Small intestine (tissue), 7 donors: Measurements from ENCODE around the gene SLK. TPM values are rescaled to one million over a fixed set of nuclear protein-coding genes. Genes with fewer than 3 reads are reported as not detected.

Source experiments
- DNase-seq, 2 donors: peaks; one replicate each; pipeline versions ENCODE4 v3.0.0 to v3.0.0-alpha.2; 2013
- FAIRE-seq: peaks from 2 replicates; lab custom pipeline; 2012; peaks lifted over from hg19 to GRCh38; lab: Jason Lieb, UNC
- H3K27ac ChIP-seq, 3 donors: one replicate each; pipeline ENCODE4 v1.5.1; 2013; ENCODE audit warnings: low read length in 2 of 3, mild to moderate bottlenecking in 2 of 3, control low read depth in 1 of 3, inconsistent platforms in 1 of 3, low read depth in 1 of 3, moderate library complexity in 1 of 3
- H3K27me3 ChIP-seq, 3 donors: one replicate each; pipeline ENCODE4 v1.6.1; 2013; ENCODE audit warnings: low read length in 3 of 3, inconsistent platforms in 1 of 3; ENCODE audit not compliant: control insufficient read depth in 3 of 3, insufficient read depth in 3 of 3
- H3K36me3 ChIP-seq, 3 donors: one replicate each; pipeline ENCODE4 v1.6.1; 2013; ENCODE audit warnings: low read length in 3 of 3, inconsistent platforms in 1 of 3, low read depth in 1 of 3, mild to moderate bottlenecking in 1 of 3, moderate library complexity in 1 of 3; ENCODE audit not compliant: control insufficient read depth in 3 of 3, insufficient read depth in 2 of 3
- H3K4me1 ChIP-seq, 3 donors: one replicate each; pipeline ENCODE4 v1.6.1; 2013; ENCODE audit warnings: low read length in 2 of 3, inconsistent platforms in 1 of 3, low read depth in 1 of 3, mild to moderate bottlenecking in 1 of 3, moderate library complexity in 1 of 3; ENCODE audit not compliant: control insufficient read depth in 3 of 3, insufficient read depth in 2 of 3
- H3K4me3 ChIP-seq, 3 donors: one replicate each; pipeline ENCODE4 v1.5.1; 2013; ENCODE audit warnings: low read length in 3 of 3, control low read depth in 1 of 3, inconsistent platforms in 1 of 3, low read depth in 1 of 3, mild to moderate bottlenecking in 1 of 3, moderate library complexity in 1 of 3
- H3K9me3 ChIP-seq, 2 donors: one replicate each; pipeline ENCODE4 v1.6.1; 2013; ENCODE audit warnings: low read depth in 1 of 2, low read length in 1 of 2; ENCODE audit not compliant: control insufficient read depth in 2 of 2, insufficient read depth in 1 of 2
- WGBS, 3 donors: extraction: QIAGEN DNeasy Blood & Tissue Kit; methylation state at CpG; one replicate each; pipeline ENCODE4 v1.1.7; 2013; 5-methylcytosine and 5-hydroxymethylcytosine counted together
- polyA plus RNA-seq, 4 donors: library from polyadenylated mRNA; stranded (reverse) in 3 of 4; unstranded in 1 of 4; fragments of 200-250 nt in 3 of 4; fragments of 120-200 nt in 1 of 4; gene quantifications; one replicate each; pipeline versions ENCODE4 v1.2.1 to v1.2.3, GENCODE V29; 2013
- donor health status: healthy with polysubstance abuse.
- donor health status: control.
- donor health status: control.
- donor health status: Bipolar disorder and iron deficiency.
- donor health status: healthy.

The SLK gene
- polyA plus RNA-seq, 4 donors: 11.2 to 33.0 (median 14.3) TPM

- Histone ChIP-seq H3K36me3 (peaks cover 16 to 27% (median 26%) of the 10 kb centered on the region in 3 donors), H3K4me3 (no peak overlapping the region), H3K27ac (no peak overlapping the region), H3K4me1 (peaks cover 0 to 2% (median 0%) of the 10 kb centered on the region in 3 donors), H3K9me3 (no peaks in the 10 kb centered on the region), H3K27me3 (no peaks in the 10 kb centered on the region)
- DNase-seq (no peak), FAIRE-seq (no peak)
- WGBS, 3 donors: 92 to 97% (median 93%) methylated on average over 5 of the region's 5 CpGs
Observed at GRCh38 chr10:104022026-104022425, 55.1 kb downstream of the SLK start.

GRCh38 chr10:104025524-104025923 lies 58.6 kb downstream of the SLK start:
- H3K9me3 ChIP-seq: no peaks in the 10 kb centered on the region
- DNase-seq (no peak), FAIRE-seq (no peak)
- H3K27me3 ChIP-seq: no peaks in the 10 kb centered on the region
- H3K4me1 ChIP-seq: peaks cover 0 to 9% (median 0%) of the 10 kb centered on the region in 3 donors
- no peak overlapping the region for H3K27ac ChIP-seq
- H3K4me3 ChIP-seq: no peak overlapping the region
- H3K36me3 ChIP-seq: peaks cover 10 to 25% (median 24%) of the 10 kb centered on the region in 3 donors
- whole genome bisulfite sequencing, 3 donors: 78 to 89% (median 88%) methylated on average over 5 of the region's 5 CpGs

GRCh38 chr10:104026762-104027161 lies 59.8 kb downstream of the SLK start:
- Histone ChIP-seq H3K9me3 (no peaks in the 10 kb centered on the region), H3K4me1 (peaks cover 0 to 9% (median 0%) of the 10 kb centered on the region in 3 donors), H3K27me3 (no peaks in the 10 kb centered on the region), H3K27ac (peak overlapping the region in 1 of 3 donors; percentile 50), H3K4me3 (no peak overlapping the region), H3K36me3 (peaks cover 10 to 25% (median 24%) of the 10 kb centered on the region in 3 donors)
- no peak for FAIRE-seq
- WGBS, 3 donors: 40 to 50% (median 44%) methylated on average over 2 of the region's 2 CpGs
- DNase-seq: peak; percentile 57 to 75

GRCh38 chr10:104028146-104028545 lies 61.2 kb downstream of the SLK start:
- peaks cover 10 to 30% (median 18%) of the 10 kb centered on the region in 3 donors for H3K36me3 ChIP-seq
- 85 to 92% (median 88%) methylated on average over 6 of the region's 6 CpGs for WGBS, 3 donors
- no peaks in the 10 kb centered on the region for H3K9me3 ChIP-seq
- no peak for FAIRE-seq
- H3K27ac ChIP-seq: no peak overlapping the region
- H3K4me1 ChIP-seq: peaks cover 0 to 9% (median 0%) of the 10 kb centered on the region in 3 donors
- no peaks in the 10 kb centered on the region for H3K27me3 ChIP-seq
- no peak overlapping the region for H3K4me3 ChIP-seq
- peak; percentile 19 to 48 for DNase-seq

GRCh38 chr10:104028823-104029520 lies 62.0 kb downstream of the SLK start:
- peaks cover 0 to 9% (median 0%) of the 10 kb centered on the region in 3 donors for H3K4me1 ChIP-seq
- no peak for DNase-seq
- FAIRE-seq: no peak
- H3K27me3 ChIP-seq: no peaks in the 10 kb centered on the region
- H3K27ac ChIP-seq: no peak overlapping the region
- H3K4me3 ChIP-seq: no peak overlapping the region
- WGBS, 3 donors: 89 to 96% (median 96%) methylated on average over 4 of the region's 4 CpGs
- no peaks in the 10 kb centered on the region for H3K9me3 ChIP-seq
- H3K36me3 ChIP-seq: peaks cover 10 to 36% (median 20%) of the 10 kb centered on the region in 3 donors

- WGBS, 3 donors: 84 to 95% (median 91%) methylated on average over 6 of the region's 6 CpGs
- no peak overlapping the region for H3K4me3 ChIP-seq
- FAIRE-seq (no peak), DNase-seq (no peak)
- no peak overlapping the region for H3K27ac ChIP-seq
- peaks cover 6 to 38% (median 18%) of the 10 kb centered on the region in 3 donors for H3K36me3 ChIP-seq
- H3K4me1 ChIP-seq: peaks cover 0 to 9% (median 0%) of the 10 kb centered on the region in 3 donors
- no peaks in the 10 kb centered on the region for H3K9me3 ChIP-seq
- no peaks in the 10 kb centered on the region for H3K27me3 ChIP-seq
Observed at GRCh38 chr10:104029521-104029860, 62.6 kb downstream of the SLK start.

GRCh38 chr10:104031631-104032030 lies 64.7 kb downstream of the SLK start:
- Histone ChIP-seq H3K27me3 (no peaks in the 10 kb centered on the region), H3K4me1 (peaks cover 0 to 9% (median 0%) of the 10 kb centered on the region in 3 donors), H3K36me3 (peaks cover 3 to 46% (median 13%) of the 10 kb centered on the region in 3 donors), H3K9me3 (no peaks in the 10 kb centered on the region), H3K27ac (no peak overlapping the region), H3K4me3 (no peak overlapping the region)
- FAIRE-seq (no peak), DNase-seq (no peak)
- WGBS, 3 donors: 84 to 90% (median 87%) methylated on average over 2 of the region's 2 CpGs

- Histone ChIP-seq H3K36me3 (peaks cover 3 to 49% (median 13%) of the 10 kb centered on the region in 3 donors), H3K9me3 (no peaks in the 10 kb centered on the region), H3K4me3 (no peak overlapping the region), H3K27me3 (no peaks in the 10 kb centered on the region), H3K27ac (no peak overlapping the region), H3K4me1 (peaks cover 0 to 6% (median 0%) of the 10 kb centered on the region in 3 donors)
- FAIRE-seq (no peak), DNase-seq (no peak)
- WGBS, 3 donors: 84 to 92% (median 84%) methylated on average over 7 of the region's 7 CpGs
Observed at GRCh38 chr10:104032144-104032775, 65.3 kb downstream of the SLK start.
